Peyer's patch (tissue), 4 donors: ENCODE results near the gene SLC4A3.

Experiments
- CTCF ChIP-seq, 6 experiments: fragments of 450-650 bp in 4 of 6; fragments of 200-600 bp in 2 of 6; sonication (generic) in 1 of 6; IDR thresholded peaks; one replicate each; pipeline ENCODE4 v1.5.1; 2017 to 2019; ENCODE audit warnings: antibody characterized with exemption in 6 of 6, mild to moderate bottlenecking in 3 of 6, moderate library complexity in 1 of 6
- POLR2A ChIP-seq, 2 donors: fragments of 450-650 bp; IDR thresholded peaks; one replicate each; pipeline ENCODE4 v1.5.1; 2017; ENCODE audit warnings: antibody characterized with exemption in 2 of 2, mild to moderate bottlenecking in 2 of 2, moderate library complexity in 2 of 2

GRCh38 chr2:219609149-219609750, 18.2 kb upstream of the SLC4A3 start:
- no peak for TF ChIP-seq CTCF (IDR thresholded peaks at IDR 0.05)
- no peak for TF ChIP-seq POLR2A (IDR thresholded peaks at IDR 0.05)
